Skeletal muscle tissue (tissue), 4 donors: ENCODE measurements around the gene B4GALT3. TPM values are rescaled to one million over a fixed set of nuclear protein-coding genes. Genes with fewer than 3 reads are reported as not detected.

Source experiments
- H3K27ac ChIP-seq: one replicate; pipeline ENCODE4 v1.7.0; 2013; ENCODE audit warnings: mild to moderate bottlenecking, low read depth, low read length, inconsistent platforms
- H3K27me3 ChIP-seq, 3 donors: one replicate each; pipeline ENCODE4 v1.7.0; 2013; ENCODE audit warnings: low read length in 3 of 3; ENCODE audit not compliant: control insufficient read depth in 3 of 3, insufficient read depth in 3 of 3
- H3K36me3 ChIP-seq, 3 donors: one replicate each; pipeline ENCODE4 v1.7.0; 2013; ENCODE audit warnings: low read length in 3 of 3; ENCODE audit not compliant: control insufficient read depth in 3 of 3, insufficient read depth in 3 of 3
- H3K4me1 ChIP-seq, 3 donors: one replicate each; pipeline ENCODE4 v1.7.0; 2013; ENCODE audit warnings: low read length in 3 of 3, mild to moderate bottlenecking in 3 of 3; ENCODE audit not compliant: control insufficient read depth in 3 of 3, insufficient read depth in 3 of 3
- H3K4me3 ChIP-seq, 3 donors: one replicate each; pipeline ENCODE4 v1.7.0; 2013; ENCODE audit warnings: low read length in 3 of 3
- H3K9ac ChIP-seq, 3 donors: one replicate each; pipeline ENCODE4 v1.7.0; 2013; ENCODE audit warnings: low read length in 3 of 3, mild to moderate bottlenecking in 3 of 3, moderate library complexity in 2 of 3, low read depth in 1 of 3
- H3K9me3 ChIP-seq, 3 donors: one replicate each; pipeline ENCODE4 v1.7.0; 2013; ENCODE audit warnings: low read length in 3 of 3; ENCODE audit not compliant: control insufficient read depth in 3 of 3
- total RNA-seq: library from RNA; depleted of rRNA; stranded (reverse); fragments of >200 nt; gene quantifications from one replicate; pipeline ENCODE4 v1.2.3, GENCODE V29; 2014
- donor health status: Osteomylitis.

Gene B4GALT3
- total RNA-seq, 1 donor from 2014 or later, result 11.0 TPM

GRCh38 chr1:161173711-161174110, 3.6 kb downstream of the B4GALT3 start:
- H3K9ac ChIP-seq, result no peak overlapping the region
- H3K27ac ChIP-seq, result peak overlapping the region; percentile 36
- peaks cover 58 to 61% (median 60%) of the 10 kb centered on the region in 3 donors for H3K36me3 ChIP-seq
- peaks cover 31 to 36% (median 35%) of the 10 kb centered on the region in 3 donors for H3K4me1 ChIP-seq
- no peaks in the 10 kb centered on the region for H3K9me3 ChIP-seq
- no peak overlapping the region for H3K4me3 ChIP-seq
- H3K27me3 ChIP-seq, result no peaks in the 10 kb centered on the region

GRCh38 chr1:161172776-161173376, 4.4 kb downstream of the B4GALT3 start:
- peak overlapping the region; percentile 4 for H3K27ac ChIP-seq
- no peaks in the 10 kb centered on the region for H3K9me3 ChIP-seq
- peaks cover 58 to 63% (median 62%) of the 10 kb centered on the region in 3 donors for H3K36me3 ChIP-seq
- peaks cover 30 to 34% (median 34%) of the 10 kb centered on the region in 3 donors for H3K4me1 ChIP-seq
- peak overlapping the region in 2 of 3 donors; percentile 19 to 40 for H3K9ac ChIP-seq
- H3K4me3 ChIP-seq, result peak overlapping the region in 1 of 3 donors; percentile 4
- no peaks in the 10 kb centered on the region for H3K27me3 ChIP-seq

- Histone ChIP-seq H3K36me3 (peaks cover 58 to 63% (median 62%) of the 10 kb centered on the region in 3 donors), H3K4me3 (no peak overlapping the region), H3K9ac (peak overlapping the region in 1 of 3 donors; percentile 33), H3K27me3 (no peaks in the 10 kb centered on the region), H3K4me1 (peaks cover 29 to 33% (median 29%) of the 10 kb centered on the region in 3 donors), H3K27ac (peak overlapping the region; percentile 4), H3K9me3 (no peaks in the 10 kb centered on the region)
Observed at GRCh38 chr1:161172349-161172748, 5.0 kb downstream of the B4GALT3 start.

- no peak overlapping the region for H3K9ac ChIP-seq
- peaks cover 58 to 63% (median 62%) of the 10 kb centered on the region in 3 donors for H3K36me3 ChIP-seq
- no peak overlapping the region for H3K4me3 ChIP-seq
- H3K27me3 ChIP-seq, result no peaks in the 10 kb centered on the region
- H3K9me3 ChIP-seq, result no peaks in the 10 kb centered on the region
- H3K4me1 ChIP-seq, result peaks cover 30 to 38% (median 34%) of the 10 kb centered on the region in 3 donors
- no peak overlapping the region for H3K27ac ChIP-seq
Observed at GRCh38 chr1:161171696-161172095, 5.6 kb downstream of the B4GALT3 start.

GRCh38 chr1:161171191-161171590, 6.1 kb downstream of the B4GALT3 start:
- H3K4me1 ChIP-seq, result peaks cover 26 to 34% (median 29%) of the 10 kb centered on the region in 3 donors
- no peak overlapping the region for H3K9ac ChIP-seq
- no peak overlapping the region for H3K4me3 ChIP-seq
- H3K36me3 ChIP-seq, result peaks cover 58 to 63% (median 62%) of the 10 kb centered on the region in 3 donors
- H3K27me3 ChIP-seq, result no peaks in the 10 kb centered on the region
- no peaks in the 10 kb centered on the region for H3K9me3 ChIP-seq
- no peak overlapping the region for H3K27ac ChIP-seq

- peaks cover 43 to 56% (median 53%) of the 10 kb centered on the region in 3 donors for H3K36me3 ChIP-seq
- peaks cover 28 to 42% (median 31%) of the 10 kb centered on the region in 3 donors for H3K4me1 ChIP-seq
- no peak overlapping the region for H3K9ac ChIP-seq
- H3K4me3 ChIP-seq, result no peak overlapping the region
- H3K9me3 ChIP-seq, result no peaks in the 10 kb centered on the region
- no peaks in the 10 kb centered on the region for H3K27me3 ChIP-seq
- no peak overlapping the region for H3K27ac ChIP-seq
Observed at GRCh38 chr1:161168906-161169305, 8.4 kb downstream of the B4GALT3 start.

GRCh38 chr1:161166669-161167548, 10.4 kb downstream of the B4GALT3 start:
- H3K4me3 ChIP-seq, result peak overlapping the region; percentile 91 to 96 (median 95)
- H3K27me3 ChIP-seq, result no peaks in the 10 kb centered on the region
- peaks cover 17 to 25% (median 17%) of the 10 kb centered on the region in 3 donors for H3K4me1 ChIP-seq
- H3K9ac ChIP-seq, result peak overlapping the region; percentile 87 to 94 (median 94)
- peaks cover 46 to 61% (median 50%) of the 10 kb centered on the region in 3 donors for H3K36me3 ChIP-seq
- H3K9me3 ChIP-seq, result no peaks in the 10 kb centered on the region
- peak overlapping the region; percentile 90 for H3K27ac ChIP-seq

GRCh38 chr1:161165742-161166668, 11.3 kb downstream of the B4GALT3 start, which contains the start of gene PPOX:
Gene PPOX, plus strand, starts transcription at chr1:161166426. Its CDS starts 422 bp downstream, at chr1:161166848.
- no peaks in the 10 kb centered on the region for H3K27me3 ChIP-seq
- no peaks in the 10 kb centered on the region for H3K9me3 ChIP-seq
- H3K4me1 ChIP-seq, result peaks cover 24 to 27% (median 26%) of the 10 kb centered on the region in 3 donors
- peak within 1 kb of the TSS; percentile 90 for H3K27ac ChIP-seq
- peaks cover 42 to 61% (median 47%) of the 10 kb centered on the region in 3 donors for H3K36me3 ChIP-seq
- peak within 1 kb of the TSS; percentile 91 to 96 (median 95) for H3K4me3 ChIP-seq
- peak within 1 kb of the TSS; percentile 92 to 94 (median 94) for H3K9ac ChIP-seq

- Histone ChIP-seq H3K36me3 (peaks cover 38 to 58% (median 43%) of the 10 kb centered on the region in 3 donors), H3K9me3 (no peaks in the 10 kb centered on the region), H3K4me3 (peak overlapping the region; percentile 91 to 96 (median 95)), H3K27me3 (no peaks in the 10 kb centered on the region), H3K9ac (peak overlapping the region; percentile 92 to 94 (median 94)), H3K27ac (peak overlapping the region; percentile 90), H3K4me1 (peaks cover 34 to 37% (median 36%) of the 10 kb centered on the region in 3 donors)
Observed at GRCh38 chr1:161164901-161165610, 12.3 kb downstream of the B4GALT3 start.
